Tibial nerve (tissue), 4 donors: Measurements from ENCODE around the gene GDAP2. TPM values are rescaled to one million over a fixed set of nuclear protein-coding genes. Genes with fewer than 3 reads are reported as not detected.

Experiments used
- DNase-seq, 2 donors: peaks; one replicate each; pipeline ENCODE4 v3.0.0-alpha.2; 2019; ENCODE audit warnings: low spot score in 2 of 2
- H3K27ac ChIP-seq, 4 donors: fragments of 200-600 bp; sonication (generic) in 3 of 4; one replicate each; pipeline ENCODE4 v1.5.1; 2017 to 2019; ENCODE audit warnings: mild to moderate bottlenecking in 1 of 4
- H3K27me3 ChIP-seq, 2 donors: fragments of 200-600 bp; sonication (generic) in 1 of 2; one replicate each; pipeline versions ENCODE4 v1.5.1 to v1.6.0; 2017 to 2019
- H3K36me3 ChIP-seq, 3 donors: fragments of 200-600 bp; sonication (generic); one replicate each; pipeline ENCODE4 v1.5.1; 2018 to 2019
- H3K4me1 ChIP-seq, 4 donors: fragments of 200-600 bp; sonication (generic) in 3 of 4; one replicate each; pipeline ENCODE4 v1.5.1; 2017 to 2019
- H3K4me3 ChIP-seq, 4 donors: fragments of 200-600 bp; sonication (generic) in 3 of 4; one replicate each; pipeline ENCODE4 v1.5.1; 2017 to 2019; ENCODE audit warnings: mild to moderate bottlenecking in 1 of 4, moderate library complexity in 1 of 4
- H3K9me3 ChIP-seq, 4 donors: fragments of 200-600 bp; sonication (generic) in 3 of 4; one replicate each; pipeline ENCODE4 v1.5.1; 2017 to 2019
- EP300 ChIP-seq, 2 donors: sonication (generic); formaldehyde crosslinking; IDR thresholded peaks; one replicate each; pipeline ENCODE4 v1.6.1; 2017; ENCODE audit warnings: antibody characterized with exemption in 2 of 2, mild to moderate bottlenecking in 1 of 2
- POLR2A ChIP-seq, 2 donors: fragments of 450-650 bp; IDR thresholded peaks; one replicate each; pipeline ENCODE4 v1.6.1; 2017; ENCODE audit warnings: antibody characterized with exemption in 2 of 2, mild to moderate bottlenecking in 2 of 2, moderate library complexity in 2 of 2
- WGBS, 2 donors: methylation state at CpG; one replicate each; pipeline ENCODE4 v1.1.5; 2018; 5-methylcytosine and 5-hydroxymethylcytosine counted together
- total RNA-seq, 4 donors: library from RNA; depleted of rRNA; stranded (reverse); fragments of >200 nt; gene quantifications; one replicate each; pipeline ENCODE4 v1.1.0, GENCODE V29; 2016
- TF ChIP-seq, protein P1 (sequence below), 5 experiments: fragments of 200-600 bp in 3 of 5; fragments of 450-650 bp in 2 of 5; sonication (generic) in 3 of 5; IDR thresholded peaks; one replicate each; pipeline ENCODE4 v1.5.1; 2016 to 2019; ENCODE audit warnings: antibody characterized with exemption in 5 of 5, mild to moderate bottlenecking in 3 of 5, moderate library complexity in 2 of 5

Gene GDAP2
- total RNA-seq, 4 donors from 2014 or later = 21.8 to 24.3 (median 22.8) TPM

DNA sequence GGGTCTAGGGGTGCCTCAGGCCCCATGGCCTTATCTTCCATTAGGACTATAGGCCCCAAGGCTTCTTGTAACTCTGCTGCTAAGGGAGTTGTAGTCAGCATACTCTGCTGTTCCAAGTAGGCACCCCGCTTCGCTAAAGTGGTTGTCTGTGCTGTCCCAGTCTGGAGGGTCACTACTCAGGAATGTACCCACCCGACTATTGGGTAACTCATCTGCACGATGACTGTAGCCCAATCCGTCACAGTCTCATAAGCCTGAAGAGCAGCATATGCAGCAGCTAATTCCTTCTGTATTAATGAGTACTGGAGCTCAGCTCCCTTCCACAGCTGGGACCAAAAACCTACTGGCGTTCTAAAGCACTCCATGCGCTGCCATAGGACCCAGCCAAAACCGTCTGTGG is 111.0 kb downstream of the GDAP2 start:
- Histone ChIP-seq H3K4me1 (peaks cover 0 to 30% (median 0%) of the 10 kb centered on the region in 4 donors), H3K27ac (no peak overlapping the region), H3K27me3 (no peaks in the 10 kb centered on the region), H3K4me3 (no peak overlapping the region), H3K9me3 (no peaks in the 10 kb centered on the region), H3K36me3 (no peaks in the 10 kb centered on the region)
- DNase-seq = no peak
- WGBS, 2 donors = 94 to 100% methylated on average over 6 to 8 of the region's 8 CpGs
- TF ChIP-seq, protein P1, sequence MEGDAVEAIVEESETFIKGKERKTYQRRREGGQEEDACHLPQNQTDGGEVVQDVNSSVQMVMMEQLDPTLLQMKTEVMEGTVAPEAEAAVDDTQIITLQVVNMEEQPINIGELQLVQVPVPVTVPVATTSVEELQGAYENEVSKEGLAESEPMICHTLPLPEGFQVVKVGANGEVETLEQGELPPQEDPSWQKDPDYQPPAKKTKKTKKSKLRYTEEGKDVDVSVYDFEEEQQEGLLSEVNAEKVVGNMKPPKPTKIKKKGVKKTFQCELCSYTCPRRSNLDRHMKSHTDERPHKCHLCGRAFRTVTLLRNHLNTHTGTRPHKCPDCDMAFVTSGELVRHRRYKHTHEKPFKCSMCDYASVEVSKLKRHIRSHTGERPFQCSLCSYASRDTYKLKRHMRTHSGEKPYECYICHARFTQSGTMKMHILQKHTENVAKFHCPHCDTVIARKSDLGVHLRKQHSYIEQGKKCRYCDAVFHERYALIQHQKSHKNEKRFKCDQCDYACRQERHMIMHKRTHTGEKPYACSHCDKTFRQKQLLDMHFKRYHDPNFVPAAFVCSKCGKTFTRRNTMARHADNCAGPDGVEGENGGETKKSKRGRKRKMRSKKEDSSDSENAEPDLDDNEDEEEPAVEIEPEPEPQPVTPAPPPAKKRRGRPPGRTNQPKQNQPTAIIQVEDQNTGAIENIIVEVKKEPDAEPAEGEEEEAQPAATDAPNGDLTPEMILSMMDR (IDR thresholded peaks at IDR 0.05) = no peak
- TF ChIP-seq EP300 (IDR thresholded peaks at IDR 0.05) = no peak
- TF ChIP-seq POLR2A (IDR thresholded peaks at IDR 0.05) = no peak

DNA sequence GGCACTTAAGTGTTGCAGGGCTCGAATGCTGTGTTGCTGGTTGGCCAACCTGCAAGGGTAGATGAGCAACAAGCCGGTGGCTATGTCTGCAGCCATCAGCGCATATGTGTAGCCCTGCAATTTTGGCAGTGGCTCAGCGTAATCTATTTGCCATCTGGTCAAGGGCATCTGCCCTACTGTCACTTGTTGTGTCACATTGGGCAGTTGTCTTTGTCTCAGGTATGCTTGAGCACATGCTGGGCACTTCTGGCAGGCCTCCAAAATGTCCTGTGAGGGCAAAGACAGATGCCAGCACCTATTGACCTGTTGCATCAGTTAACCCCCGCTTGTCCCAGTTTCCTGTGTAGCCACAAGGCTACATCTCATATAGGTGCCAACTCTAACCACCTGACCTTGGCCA is 111.8 kb downstream of the GDAP2 start:
- Histone ChIP-seq H3K27me3 (no peaks in the 10 kb centered on the region), H3K4me1 (peaks cover 0 to 30% (median 0%) of the 10 kb centered on the region in 4 donors), H3K36me3 (no peaks in the 10 kb centered on the region), H3K4me3 (no peak overlapping the region), H3K27ac (no peak overlapping the region), H3K9me3 (no peaks in the 10 kb centered on the region)
- TF ChIP-seq, protein P1 (IDR thresholded peaks at IDR 0.05) = no peak
- no peak for TF ChIP-seq POLR2A (IDR thresholded peaks at IDR 0.05)
- no peak for TF ChIP-seq EP300 (IDR thresholded peaks at IDR 0.05)
- 84 to 95% methylated on average over 5 of the region's 5 CpGs for WGBS, 2 donors
- DNase-seq = no peak

DNA sequence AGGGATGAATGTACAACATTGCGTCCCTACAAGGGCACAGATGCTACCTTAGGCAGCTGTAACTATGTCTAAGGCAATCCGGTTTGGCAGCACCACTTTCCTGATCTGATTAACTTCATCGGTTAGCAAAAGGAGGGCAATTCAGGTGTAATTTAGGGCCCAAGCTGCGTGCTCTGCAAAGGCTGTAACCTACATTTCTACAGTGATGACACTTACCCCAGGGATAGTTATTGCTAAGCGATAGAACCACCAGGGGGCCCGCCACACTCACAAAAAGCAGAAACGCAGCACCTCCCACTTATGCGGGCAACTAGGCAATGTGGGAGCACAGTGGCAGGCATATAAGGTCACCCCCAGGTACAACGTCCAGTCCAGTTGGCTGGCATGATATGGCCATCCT is 113.5 kb downstream of the GDAP2 start:
- WGBS, 2 donors = 81 to 84% methylated on average over 9 of the region's 9 CpGs
- Histone ChIP-seq H3K4me3 (no peak overlapping the region), H3K36me3 (no peaks in the 10 kb centered on the region), H3K9me3 (no peaks in the 10 kb centered on the region), H3K4me1 (peaks cover 0 to 15% (median 0%) of the 10 kb centered on the region in 4 donors), H3K27me3 (no peaks in the 10 kb centered on the region), H3K27ac (no peak overlapping the region)
- no peak for TF ChIP-seq EP300 (IDR thresholded peaks at IDR 0.05)
- TF ChIP-seq, protein P1 (IDR thresholded peaks at IDR 0.05) = no peak
- TF ChIP-seq POLR2A (IDR thresholded peaks at IDR 0.05) = no peak
- no peak for DNase-seq

DNA sequence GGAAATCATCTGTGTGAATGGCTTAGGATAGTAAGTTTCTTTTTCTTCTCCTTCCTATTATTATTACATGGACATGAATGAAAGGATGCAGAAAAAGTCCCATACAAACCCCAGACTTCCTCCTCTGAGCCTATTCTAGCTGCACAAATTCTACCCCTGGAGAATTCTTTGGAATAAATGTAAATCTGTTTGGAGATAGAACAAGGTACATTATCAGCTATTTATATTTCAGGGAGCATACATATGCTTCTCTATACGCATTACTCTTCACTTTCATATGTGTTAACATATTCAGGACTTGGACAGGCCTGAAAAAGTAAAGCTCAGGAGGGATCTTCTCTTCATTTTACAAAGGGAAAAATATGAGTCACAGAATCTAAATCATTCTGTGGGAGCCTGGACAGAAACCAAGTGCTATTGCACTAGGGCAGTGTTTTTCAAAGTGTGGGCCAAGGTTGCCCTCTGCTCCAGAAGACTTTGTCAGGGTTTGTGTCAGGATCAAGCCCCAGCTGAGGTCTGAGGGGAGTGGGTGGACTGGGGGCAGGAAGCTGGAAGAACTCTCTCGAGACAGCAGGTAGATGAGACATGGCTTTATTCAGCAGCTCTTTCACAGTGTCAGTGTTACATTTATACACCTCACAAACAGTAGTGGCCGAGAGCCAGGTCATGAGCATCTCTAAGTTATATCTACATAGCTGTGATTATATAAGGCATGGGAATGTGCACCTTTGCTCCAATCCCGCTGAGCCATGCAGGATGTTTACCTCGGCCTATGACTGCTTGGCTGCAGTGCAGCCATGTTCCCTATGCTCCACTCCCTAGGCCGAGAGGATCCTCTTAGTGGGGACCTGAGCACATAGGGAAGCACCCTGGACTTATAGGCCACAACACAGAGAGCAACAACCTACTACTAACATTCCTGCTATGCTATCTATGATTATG is 114.3 kb downstream of the GDAP2 start:
- no peaks in the 10 kb centered on the region for H3K27me3 ChIP-seq
- DNase-seq = no peak
- H3K9me3 ChIP-seq = no peaks in the 10 kb centered on the region
- 61 to 67% methylated on average over 6 of the region's 6 CpGs for WGBS, 2 donors
- no peak overlapping the region for H3K4me3 ChIP-seq
- H3K4me1 ChIP-seq = peaks cover 0 to 12% (median 0%) of the 10 kb centered on the region in 4 donors
- H3K27ac ChIP-seq = no peak overlapping the region
- H3K36me3 ChIP-seq = no peaks in the 10 kb centered on the region
- TF ChIP-seq EP300 (IDR thresholded peaks at IDR 0.05) (no peak), POLR2A (IDR thresholded peaks at IDR 0.05) (no peak)
- TF ChIP-seq, protein P1 (IDR thresholded peaks at IDR 0.05) = no peak

Other genes with a start within 250 kb of the GDAP2 start
- gene WDR3, start 118 bp upstream of the GDAP2 start, total RNA-seq = 10 to 100 TPM in 1 of 4 donors, 1 to 10 TPM in 3; 7.2 to 10.5 (median 7.7) TPM